GM19239 (cell line): ENCODE results near the gene CCDC33.

ENCODE experiments used
- DNase-seq: peaks from one replicate; pipeline ENCODE4 v3.0.0; 2011; ENCODE audit warnings: low spot score; ENCODE audit not compliant: insufficient read length
- FAIRE-seq: peaks from 2 replicates; lab custom pipeline; 2011; peaks lifted over from hg19 to GRCh38; lab: Jason Lieb, UNC

CCDC33 gene

GRCh38 chr15:74253211-74253921, 17.2 kb downstream of the CCDC33 start:
- DNase-seq (no peak), FAIRE-seq (no peak)

- DNase-seq = no peak
- no peak for FAIRE-seq
Measured at GRCh38 chr15:74257105-74257504, 21.0 kb downstream of the CCDC33 start.

GRCh38 chr15:74257623-74258022, 21.5 kb downstream of the CCDC33 start:
- no peak for FAIRE-seq
- DNase-seq = no peak

GRCh38 chr15:74258456-74259291, 22.5 kb downstream of the CCDC33 start:
- DNase-seq = no peak
- no peak for FAIRE-seq

- FAIRE-seq (no peak), DNase-seq (no peak)
Measured at GRCh38 chr15:74259292-74259648, 23.1 kb downstream of the CCDC33 start.

GRCh38 chr15:74259821-74260607, 23.9 kb downstream of the CCDC33 start:
- DNase-seq = no peak
- FAIRE-seq = no peak

GRCh38 chr15:74261041-74261440, 24.9 kb downstream of the CCDC33 start:
- DNase-seq (no peak), FAIRE-seq (no peak)

GRCh38 chr15:74261685-74262084, 25.6 kb downstream of the CCDC33 start:
- DNase-seq = no peak
- FAIRE-seq = no peak

- no peak for DNase-seq
- no peak for FAIRE-seq
Measured at GRCh38 chr15:74262151-74262550, 26.0 kb downstream of the CCDC33 start.

- FAIRE-seq (no peak), DNase-seq (no peak)
Measured at GRCh38 chr15:74262625-74263024, 26.5 kb downstream of the CCDC33 start.

GRCh38 chr15:74263466-74263865, 27.3 kb downstream of the CCDC33 start:
- DNase-seq (no peak), FAIRE-seq (no peak)

GRCh38 chr15:74264081-74264501, 28.0 kb downstream of the CCDC33 start:
- no peak for FAIRE-seq

GRCh38 chr15:74265046-74265639, 29.0 kb downstream of the CCDC33 start:
- DNase-seq (no peak), FAIRE-seq (no peak)

More at GRCh38 chr15:74264081-74264501, 28.0 kb downstream of the CCDC33 start:
- no peak for DNase-seq

GRCh38 chr15:74268020-74268419, 31.9 kb downstream of the CCDC33 start:
- DNase-seq = no peak
- no peak for FAIRE-seq

GRCh38 chr15:74269362-74270035, 33.4 kb downstream of the CCDC33 start:
- FAIRE-seq = no peak
- DNase-seq = no peak

- no peak for DNase-seq
- no peak for FAIRE-seq
Measured at GRCh38 chr15:74270155-74270554, 34.0 kb downstream of the CCDC33 start.

- no peak for FAIRE-seq
Measured at GRCh38 chr15:74270854-74271520, 34.9 kb downstream of the CCDC33 start.

GRCh38 chr15:74272812-74273211, 36.7 kb downstream of the CCDC33 start:
- no peak for DNase-seq
- no peak for FAIRE-seq

More at GRCh38 chr15:74270854-74271520, 34.9 kb downstream of the CCDC33 start:
- no peak for DNase-seq

- FAIRE-seq (no peak), DNase-seq (no peak)
Measured at GRCh38 chr15:74274470-74275038, 38.4 kb downstream of the CCDC33 start.
